GM12801 (cell line): ENCODE data around the gene EVC.

ENCODE experiments used
- TF ChIP-seq, protein P1 (sequence below): IDR thresholded peaks from one replicate; pipeline ENCODE4 v1.5.1; 2011; ENCODE audit warnings: control low read depth; ENCODE audit not compliant: insufficient read length; ENCODE audit errors: extremely low read depth

The EVC gene

DNA sequence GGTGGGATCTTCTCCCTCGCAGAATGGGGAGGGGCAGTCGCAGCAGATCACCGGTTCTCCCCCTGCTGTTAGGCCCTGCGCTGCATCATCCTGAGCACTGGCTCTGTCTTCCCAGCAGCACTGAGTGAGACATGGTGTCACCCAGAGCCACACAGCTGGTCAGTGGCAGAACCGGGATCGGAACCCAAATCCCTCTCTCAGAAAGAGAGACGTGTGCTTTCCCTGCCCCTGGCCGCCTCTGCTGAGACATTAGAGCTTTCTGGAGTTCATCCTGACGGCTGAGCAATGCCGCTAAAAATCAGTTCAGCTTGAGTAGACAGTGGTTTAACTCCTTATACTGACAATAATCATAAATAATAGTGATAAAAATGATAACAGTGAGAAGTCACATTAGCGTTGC lies 87.9 kb downstream of the EVC start:
- TF ChIP-seq, protein P1, sequence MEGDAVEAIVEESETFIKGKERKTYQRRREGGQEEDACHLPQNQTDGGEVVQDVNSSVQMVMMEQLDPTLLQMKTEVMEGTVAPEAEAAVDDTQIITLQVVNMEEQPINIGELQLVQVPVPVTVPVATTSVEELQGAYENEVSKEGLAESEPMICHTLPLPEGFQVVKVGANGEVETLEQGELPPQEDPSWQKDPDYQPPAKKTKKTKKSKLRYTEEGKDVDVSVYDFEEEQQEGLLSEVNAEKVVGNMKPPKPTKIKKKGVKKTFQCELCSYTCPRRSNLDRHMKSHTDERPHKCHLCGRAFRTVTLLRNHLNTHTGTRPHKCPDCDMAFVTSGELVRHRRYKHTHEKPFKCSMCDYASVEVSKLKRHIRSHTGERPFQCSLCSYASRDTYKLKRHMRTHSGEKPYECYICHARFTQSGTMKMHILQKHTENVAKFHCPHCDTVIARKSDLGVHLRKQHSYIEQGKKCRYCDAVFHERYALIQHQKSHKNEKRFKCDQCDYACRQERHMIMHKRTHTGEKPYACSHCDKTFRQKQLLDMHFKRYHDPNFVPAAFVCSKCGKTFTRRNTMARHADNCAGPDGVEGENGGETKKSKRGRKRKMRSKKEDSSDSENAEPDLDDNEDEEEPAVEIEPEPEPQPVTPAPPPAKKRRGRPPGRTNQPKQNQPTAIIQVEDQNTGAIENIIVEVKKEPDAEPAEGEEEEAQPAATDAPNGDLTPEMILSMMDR = no peak

- TF ChIP-seq, protein P1 = no peak
Observed at GRCh38 chr4:5799406-5799805, 88.4 kb downstream of the EVC start.

- TF ChIP-seq, protein P1 = no peak
Observed at GRCh38 chr4:5800496-5800895, 89.5 kb downstream of the EVC start.

DNA sequence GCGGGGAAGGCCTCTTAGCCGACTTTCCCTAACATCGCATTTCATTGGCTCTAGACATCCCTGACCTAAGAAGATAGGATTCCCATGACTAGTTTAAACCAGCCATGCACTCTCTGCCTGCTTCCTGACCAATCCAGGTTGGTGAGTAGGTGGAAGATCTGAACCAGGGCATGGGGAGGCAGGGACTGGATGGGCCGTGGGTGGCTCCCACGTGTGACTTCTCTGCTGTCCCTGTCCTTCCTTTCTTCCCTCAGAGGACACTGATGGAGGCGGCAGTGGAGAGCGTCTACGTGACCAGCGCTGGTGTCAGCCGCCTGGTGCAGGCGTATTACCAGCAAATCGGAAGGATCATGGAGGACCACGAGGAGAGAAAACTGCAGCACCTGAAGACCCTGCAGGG lies 90.7 kb downstream of the EVC start:
- TF ChIP-seq, protein P1 = no peak

DNA sequence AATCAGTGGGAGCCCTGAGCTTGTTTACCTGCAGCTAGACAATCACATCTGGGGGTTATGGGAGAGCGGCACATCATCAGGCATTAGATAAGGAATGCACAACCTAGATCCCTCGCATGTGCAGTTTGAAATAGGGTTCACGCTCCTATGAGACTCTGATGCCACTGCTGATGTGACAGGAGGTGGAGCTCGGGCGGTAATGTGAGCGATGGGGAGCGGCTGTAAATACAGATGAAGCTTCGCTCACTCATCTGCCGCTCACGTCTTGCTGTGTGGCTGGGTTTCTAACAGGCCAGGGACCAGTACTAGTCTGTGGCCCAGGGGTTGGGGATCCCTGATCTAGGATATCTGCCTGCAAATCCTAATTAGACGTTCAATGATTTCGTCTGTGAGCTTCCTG lies 91.6 kb downstream of the EVC start:
- TF ChIP-seq, protein P1 = no peak

GRCh38 chr4:5804656-5805055 lies 93.7 kb downstream of the EVC start:
- TF ChIP-seq, protein P1 = no peak

DNA sequence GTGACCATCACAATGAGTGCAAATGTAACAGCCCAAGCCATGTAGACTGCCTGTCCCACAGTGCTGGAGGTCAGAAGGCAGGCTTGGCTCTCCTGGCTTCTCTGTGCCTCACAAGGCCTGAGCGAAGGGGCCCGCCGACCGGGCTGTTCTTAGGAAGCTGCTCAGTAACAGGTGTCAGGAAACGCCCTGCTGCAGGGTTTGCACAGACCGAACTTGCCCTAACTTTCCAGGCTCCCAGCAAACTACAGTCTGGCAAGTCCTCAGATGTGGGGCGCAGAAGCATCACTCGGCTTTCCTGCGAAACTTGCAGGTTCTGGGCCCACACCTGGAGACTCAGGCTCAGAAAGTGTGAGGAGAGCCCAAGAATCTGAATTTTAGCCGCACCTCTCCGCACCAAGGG lies 94.3 kb downstream of the EVC start:
- TF ChIP-seq, protein P1 = no peak
